Measurements from ENCODE around the gene HDAC4. TPM values are rescaled to one million over a fixed set of nuclear protein-coding genes. Genes with fewer than 3 reads are reported as not detected.

Gene HDAC4
- total and polyA plus RNA-seq, 2 of the 8 experiments (the other 6 are each of a cell fraction or from before 2014, with no cell fraction given): 15.4 to 31.5 TPM

GRCh38 chr2:239241431-239241960, 159.3 kb downstream of the HDAC4 start:
- Histone ChIP-seq H3K4me3 (ENCODE audit: extremely low read depth in 1 of 4, insufficient read depth in 2 of 4, low read depth in 3 of 4, low read length in 4 of 4) (no peak overlapping the region), H4K91ac (replicated peaks; ENCODE audit: insufficient read length, low read length) (no peak overlapping the region), H3K27ac (ENCODE audit: low read depth, low read length) (no peak overlapping the region), H2BK5ac (ENCODE audit: low read depth, low read length) (no peak overlapping the region), H3K23me2 (ENCODE audit: low read depth, low read length) (no peaks in the 10 kb centered on the region), H3K4me2 (ENCODE audit: insufficient read depth in 1 of 2, low read depth in 2 of 2, low read length in 2 of 2) (no peak overlapping the region), H3K56ac (replicated peaks; ENCODE audit: insufficient read length, low read depth, low read length) (no peak overlapping the region), H2BK12ac (ENCODE audit: low read depth, low read length) (no peak overlapping the region), H4K5ac (ENCODE audit: insufficient read length, low read depth, low read length) (no peak overlapping the region), H3K4me1 (replicated peaks in 1 of 4; ENCODE audit: control insufficient read depth in 3 of 4, insufficient read depth in 4 of 4, low read length in 3 of 4) (peaks cover 0 to 9% (median 6%) of the 10 kb centered on the region in 4 experiments; a peak in 6 of 7 replicates), H3K36me3 (ENCODE audit: control insufficient read depth in 2 of 4, insufficient read depth in 4 of 4, low read length in 3 of 4) (no peaks in the 10 kb centered on the region; a peak in 1 of 8 replicates), H2BK15ac (ENCODE audit: low read length) (no peak overlapping the region), H4K8ac (ENCODE audit: extremely low read depth, insufficient read depth, low read length) (no peak overlapping the region), H2BK120ac (replicated peaks; ENCODE audit: low read depth, low read length) (no peak overlapping the region), H3K14ac (ENCODE audit: insufficient read length) (no peak overlapping the region), H2BK20ac (ENCODE audit: low read length) (no peak overlapping the region), H3K4ac (replicated peaks; ENCODE audit: insufficient read length, low read depth, low read length) (no peak overlapping the region), H3K9me3 (ENCODE audit: insufficient read depth in 2 of 2, low read depth in 1 of 2, low read length in 1 of 2) (no peaks in the 10 kb centered on the region), H2AK5ac (ENCODE audit: low read depth, low read length) (no peak overlapping the region), H3K79me2 (ENCODE audit: control insufficient read depth in 1 of 2, insufficient read depth in 2 of 2, low read length in 2 of 2) (peaks cover 2 to 69% of the 10 kb centered on the region in 2 experiments; a peak in 3 of 4 replicates), H3K23ac (ENCODE audit: insufficient read length) (no peak overlapping the region), H4K20me1 (replicated peaks in 1 of 2; ENCODE audit: control insufficient read depth in 1 of 2, insufficient read depth in 2 of 2, low read length in 2 of 2) (peaks cover 5 to 12% of the 10 kb centered on the region in 2 experiments), H3K27me3 (replicated peaks in 1 of 4; ENCODE audit: control insufficient read depth in 3 of 4, extremely low read depth in 1 of 4, insufficient read depth in 3 of 4, low read length in 3 of 4) (no peaks in the 10 kb centered on the region), H3K9ac (replicated peaks in 1 of 4; ENCODE audit: extremely low read depth in 1 of 4, low read depth in 3 of 4, low read length in 3 of 4) (no peak overlapping the region), H3K79me1 (ENCODE audit: low read depth, low read length) (peaks cover 10% of the 10 kb centered on the region; the same call in 1 of the 2 replicates), H2AFZ (ENCODE audit: low read length) (no peak overlapping the region), H3K18ac (ENCODE audit: extremely low read depth, low read length) (no peak overlapping the region)
- CTCF ChIA-PET (ENCODE audit: partially characterized antibody): no interaction called here
- POLR2A ChIA-PET (ENCODE audit: partially characterized antibody): no interaction called here
- TF ChIP-seq GABPA (IDR thresholded peaks at IDR 0.05; ENCODE audit: borderline replicate concordance, insufficient read depth, low read length) (no peak), TAF7 (optimal IDR thresholded peaks at IDR 0.05; ENCODE audit: borderline replicate concordance, low read depth, low read length) (no peak), CBX8 (IDR thresholded peaks at IDR 0.05; ENCODE audit: borderline replicate concordance, low read depth, low read length) (no peak), CEBPB (IDR thresholded peaks at IDR 0.05; ENCODE audit: low read depth, low read length) (no peak), POU5F1 (IDR thresholded peaks at IDR 0.05; ENCODE audit: low read depth, low read length) (no peak), SP1 (IDR thresholded peaks at IDR 0.05; ENCODE audit: low read depth, low read length) (no peak), SP4 (IDR thresholded peaks at IDR 0.05; ENCODE audit: low read length) (no peak), CHD2 (IDR thresholded peaks at IDR 0.05; ENCODE audit: low read length) (no peak), EP300 (IDR thresholded peaks at IDR 0.05; ENCODE audit: borderline replicate concordance in 1 of 2, low read depth in 2 of 2, low read length in 2 of 2) (no peak), ASH2L (IDR thresholded peaks at IDR 0.05; ENCODE audit: low read length) (no peak), CREB1 (IDR thresholded peaks at IDR 0.05) (no peak), KDM1A (IDR thresholded peaks at IDR 0.05; ENCODE audit: borderline replicate concordance, low read length) (no peak), RBBP5 (IDR thresholded peaks at IDR 0.05; ENCODE audit: borderline replicate concordance, low read depth, low read length) (no peak)
- 88% methylated on average over 1 of the region's 1 CpG; no CpG with 5 or more reads in 1 of the 2 experiments for WGBS, 2 experiments (ENCODE audit: extremely low coverage in 1 of 2, insufficient coverage in 1 of 2, insufficient read length in 1 of 2, insufficient replicate concordance in 2 of 2, low coverage in 1 of 2, low lambda C conversion rate in 2 of 2, missing lambda C conversion rate in 1 of 2)
- no peak for FAIRE-seq
- DNase-seq (ENCODE audit: low read depth in 1 of 2, low spot score in 2 of 2): no peak

Data from H1 (cell line).